ENCODE data around the gene BICD2.

BICD2 gene

GRCh38 chr9:92747459-92748232, 17.0 kb downstream of the BICD2 start:
- no peak for DNase-seq

- DNase-seq, result no peak
These were observed 17.8 kb downstream of the BICD2 start for GRCh38 chr9:92746567-92747458.

DNA sequence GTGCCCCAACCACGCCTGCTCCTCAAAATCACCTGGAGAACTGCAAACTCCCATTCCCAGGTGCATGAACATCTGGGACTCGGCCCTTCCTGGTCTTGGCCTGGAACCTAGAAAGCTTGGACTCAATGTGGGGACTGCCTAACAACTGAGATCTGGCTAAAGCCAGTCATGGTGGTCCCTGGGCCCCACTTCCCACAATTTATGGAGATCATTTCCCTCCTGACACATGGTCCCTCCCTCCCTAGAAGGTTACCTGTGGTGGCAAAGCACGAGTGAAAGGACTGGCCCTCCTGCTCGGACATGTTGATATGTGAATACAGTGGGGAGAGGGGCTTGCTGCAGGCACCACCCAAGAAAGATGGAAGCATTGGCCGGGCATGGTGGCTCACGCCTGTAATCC, 18.8 kb downstream of the BICD2 start:
- DNase-seq, result no peak

DNA sequence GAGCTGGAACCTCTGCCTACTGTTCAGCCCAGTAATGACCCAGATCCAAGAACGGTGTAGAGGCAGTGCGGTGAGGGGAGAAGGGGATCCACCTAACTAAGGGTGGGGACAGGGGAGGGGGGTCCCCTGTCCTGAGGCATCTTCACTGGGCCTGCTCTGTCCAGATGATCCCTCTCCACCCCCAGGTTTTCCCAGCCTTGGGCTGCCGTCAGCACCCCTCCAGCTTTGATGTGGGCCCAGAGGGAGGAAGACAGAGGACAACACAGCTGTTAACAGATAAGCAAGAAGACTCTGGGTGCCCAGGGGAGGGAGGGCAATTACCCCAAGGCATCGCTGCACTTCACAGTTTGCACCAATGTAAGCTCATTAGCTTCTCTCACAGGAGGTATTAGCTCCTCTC, 19.3 kb downstream of the BICD2 start:
- no peak for DNase-seq

DNA sequence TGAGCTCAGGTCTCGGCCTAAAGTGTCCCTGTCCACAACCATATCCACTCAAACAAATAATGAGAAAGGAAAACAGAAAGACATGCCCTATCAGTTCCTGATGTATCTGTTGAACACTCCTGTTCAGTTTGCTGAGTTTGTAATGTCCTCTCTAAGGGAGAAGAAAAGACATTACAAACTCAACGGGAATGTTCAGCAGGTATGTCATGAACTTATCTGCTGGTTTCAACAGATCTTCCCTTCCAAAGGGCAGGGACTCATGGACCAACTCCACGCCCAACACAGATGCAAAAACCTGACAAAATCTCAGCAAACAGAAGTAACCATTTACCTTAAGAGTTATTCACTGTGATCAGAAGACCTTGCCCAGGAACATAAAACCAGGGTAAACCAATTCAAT, 23.7 kb downstream of the BICD2 start:
- no peak for DNase-seq

DNA sequence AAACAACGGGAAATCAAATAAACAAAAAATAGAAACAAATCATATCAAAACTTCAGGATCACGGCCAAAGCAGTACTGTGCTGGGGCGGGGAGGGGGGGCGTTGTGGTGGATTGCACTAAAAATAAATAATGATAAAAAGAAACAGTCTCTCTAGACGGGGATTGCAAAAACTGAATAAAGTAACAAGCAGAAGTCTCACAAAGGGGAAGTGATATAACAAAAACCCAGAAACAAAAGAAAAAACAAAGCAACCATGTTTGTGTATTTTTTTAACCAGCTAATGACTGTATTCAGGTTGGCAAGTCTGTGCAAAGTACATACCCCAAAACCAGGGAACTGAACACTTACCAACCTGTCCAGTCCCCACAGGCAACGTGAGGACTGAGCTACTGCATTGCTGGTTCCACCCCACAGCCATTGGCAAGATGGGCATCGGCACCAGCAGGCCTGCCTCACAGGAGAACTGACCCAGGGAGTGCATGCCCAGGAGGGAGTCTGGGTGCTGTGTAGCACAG, 24.1 kb downstream of the BICD2 start:
- DNase-seq, result no peak

DNA sequence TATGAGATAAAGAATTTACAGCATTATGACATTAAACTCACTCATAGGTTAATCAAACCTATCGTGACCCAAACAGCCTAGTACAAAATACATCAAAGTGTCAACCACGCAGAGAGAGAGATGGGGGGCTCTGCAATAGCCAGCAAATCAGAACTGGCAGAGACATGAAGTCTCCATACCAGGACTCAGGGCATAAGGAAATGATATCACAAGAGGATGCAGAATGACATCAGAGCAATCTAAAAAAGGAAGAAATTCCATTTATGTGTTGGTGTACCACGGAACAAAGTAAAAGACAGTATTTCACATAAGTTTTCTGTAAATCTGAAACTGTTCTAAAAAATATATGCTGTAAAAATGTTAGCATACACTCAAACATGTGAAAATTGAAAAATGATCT, 24.6 kb downstream of the BICD2 start:
- DNase-seq, result no peak

DNA sequence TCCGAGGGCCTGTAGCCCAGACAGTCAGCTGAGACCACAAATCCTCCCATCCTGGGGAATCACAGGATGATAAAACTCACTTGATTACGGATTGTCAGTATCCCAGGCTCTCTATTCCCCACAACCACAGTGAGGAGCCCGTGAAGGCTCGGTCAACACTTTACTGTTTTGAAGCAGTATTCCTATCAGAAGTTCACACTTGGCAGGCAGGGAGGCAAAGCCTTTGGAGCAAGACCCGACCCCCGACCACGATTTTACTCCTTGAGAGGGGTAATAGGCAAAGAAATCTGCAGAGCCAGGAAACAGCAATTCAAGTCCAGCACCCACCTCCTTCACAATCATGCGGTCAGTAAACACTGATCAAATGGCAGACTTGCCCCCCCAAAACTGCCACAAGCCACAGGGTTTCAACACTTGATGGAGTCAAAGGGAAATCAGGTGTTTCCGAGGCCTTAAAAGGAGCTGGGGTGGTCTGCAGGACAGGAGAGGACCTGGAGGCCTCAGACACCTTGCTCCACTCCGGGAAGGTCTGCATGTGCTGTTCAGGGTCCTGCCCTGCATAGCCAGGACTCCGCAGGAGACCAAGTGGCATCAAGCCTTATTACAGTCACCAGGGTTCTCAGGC, 25.2 kb downstream of the BICD2 start:
- no peak for DNase-seq

GRCh38 chr9:92738661-92739081, 26.0 kb downstream of the BICD2 start:
- no peak for DNase-seq

- no peak for DNase-seq
These were observed 26.9 kb downstream of the BICD2 start for GRCh38 chr9:92737611-92738299.

DNA sequence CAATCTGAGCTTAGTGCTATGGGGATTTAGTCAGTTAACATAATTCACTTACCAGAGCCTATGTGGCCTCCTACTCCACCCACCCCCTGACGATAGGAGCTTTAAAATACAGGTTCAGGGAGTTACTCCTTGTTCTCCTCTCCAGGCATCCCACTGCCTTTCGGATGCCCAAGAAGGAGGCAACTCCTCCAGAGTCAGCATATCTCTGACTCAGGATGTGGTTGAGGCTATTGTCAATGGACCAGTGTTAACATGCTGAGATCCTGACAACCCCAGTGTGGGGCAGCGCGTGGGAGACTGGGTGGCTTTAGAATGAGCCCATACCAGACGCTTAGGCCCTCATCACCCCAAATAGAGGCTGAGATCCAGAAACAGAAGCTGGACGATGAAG, 27.4 kb downstream of the BICD2 start:
- DNase-seq, result no peak

- DNase-seq, result no peak
These were observed 27.9 kb downstream of the BICD2 start for GRCh38 chr9:92736563-92737215.

- no peak for DNase-seq
These were observed 28.7 kb downstream of the BICD2 start for GRCh38 chr9:92735636-92736562.

DNA sequence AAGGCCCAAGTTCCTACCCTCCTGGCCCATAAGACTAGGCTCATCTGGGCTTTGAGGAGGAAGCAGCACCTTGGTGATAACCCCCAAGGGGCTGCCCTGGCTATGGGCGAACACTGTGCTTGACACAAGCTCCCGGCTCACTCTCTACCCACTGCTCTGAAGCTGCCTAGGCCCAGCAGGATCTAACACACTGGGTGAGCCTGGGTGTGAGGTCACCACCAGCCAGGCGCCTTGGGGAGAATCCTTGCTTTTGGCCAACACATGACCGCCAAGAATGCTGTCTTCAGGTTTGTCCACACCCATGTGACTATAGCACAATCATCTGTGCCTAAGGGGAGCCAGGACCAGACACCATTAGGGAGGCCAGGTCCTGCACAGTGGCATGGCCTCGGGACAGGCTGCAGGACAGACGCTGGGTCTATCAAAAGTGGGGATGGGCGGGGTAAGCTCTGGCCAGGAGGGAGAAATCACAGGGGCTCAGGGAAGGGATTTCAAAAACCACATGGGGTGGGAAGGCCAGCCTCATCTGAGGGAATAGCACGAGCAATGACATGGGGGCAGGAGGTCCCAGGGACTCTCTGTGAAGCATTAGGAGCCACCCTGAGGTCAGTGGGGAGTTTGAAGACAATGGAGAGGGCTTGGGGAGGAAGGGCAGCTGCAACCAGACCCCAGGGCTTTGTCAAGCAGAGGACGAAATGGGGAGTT, 29.6 kb downstream of the BICD2 start:
- no peak for DNase-seq

- no peak for DNase-seq
These were observed 33.7 kb downstream of the BICD2 start for GRCh38 chr9:92730897-92731296.

DNA sequence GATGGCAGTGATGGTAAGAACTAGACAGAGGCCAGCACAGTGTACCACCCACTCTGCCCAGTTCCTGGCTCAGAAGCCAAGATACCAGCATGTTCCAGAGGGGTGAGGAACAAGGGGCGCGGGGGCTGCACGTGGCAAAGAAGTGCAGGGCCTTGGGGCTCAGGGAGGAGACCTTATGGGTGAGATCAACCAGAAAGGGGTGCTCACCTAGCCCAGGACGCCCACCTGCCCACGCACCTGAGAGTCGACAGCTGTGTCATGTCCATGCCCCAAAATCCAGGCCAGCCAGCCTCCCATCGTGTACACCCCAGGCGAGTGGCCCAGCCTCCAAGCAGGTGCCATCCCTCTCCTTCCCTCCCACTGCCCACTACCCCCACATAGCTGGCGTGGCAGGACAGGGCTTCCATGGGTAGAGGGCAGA, 34.9 kb downstream of the BICD2 start:
- no peak for DNase-seq

DNA sequence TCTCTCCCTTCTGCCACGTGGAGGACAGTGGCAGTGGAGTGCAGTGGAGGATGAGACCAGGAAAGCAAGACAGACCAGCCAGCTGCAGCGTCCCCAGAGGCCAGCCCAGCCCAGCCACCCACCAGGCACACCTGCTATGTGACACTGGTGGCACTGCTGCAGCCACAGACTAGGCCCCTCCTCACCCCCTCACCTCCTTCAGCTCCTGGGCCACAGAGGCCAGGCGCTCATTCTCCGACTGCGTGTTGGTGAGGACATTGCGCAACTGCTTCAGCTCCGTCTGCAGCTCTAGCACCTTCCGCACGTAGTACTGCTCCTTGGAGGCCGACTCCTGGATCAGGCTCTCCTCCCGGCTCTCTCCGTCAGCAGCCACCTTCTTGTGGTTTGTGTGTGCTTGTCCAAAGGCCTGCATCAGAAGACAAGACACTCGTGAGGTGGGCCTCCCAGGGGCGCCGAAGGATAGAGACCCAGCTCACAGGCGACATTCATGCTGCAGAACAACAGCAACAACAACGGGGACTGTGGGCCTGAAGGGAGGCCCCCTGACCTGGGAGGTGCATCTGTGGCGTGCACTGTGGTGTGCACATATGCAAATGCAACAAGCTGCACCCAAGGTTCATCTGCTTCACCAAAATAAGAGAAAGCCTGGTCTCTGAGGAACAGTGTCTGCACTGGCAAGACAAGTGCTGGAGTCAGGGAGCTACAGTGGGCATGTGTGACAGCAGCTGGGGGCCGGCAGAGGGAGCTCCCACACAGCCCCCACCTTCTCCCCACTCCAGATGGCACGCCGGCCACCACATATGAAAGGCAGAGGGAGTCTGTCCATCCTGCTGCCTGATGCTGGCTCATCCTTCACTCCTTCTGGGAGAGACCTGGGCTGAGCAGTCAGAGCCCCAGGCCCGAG, 35.5 kb downstream of the BICD2 start:
- DNase-seq, result no peak

GRCh38 chr9:92727716-92728700, 36.6 kb downstream of the BICD2 start:
- no peak for DNase-seq

Data from T-helper 9 cell (primary cell).